CD4-positive, alpha-beta T cell treated with Interleukin-21 for 1 hour (primary cell): ENCODE data around the gene CNIH3.

Experiments
- DNase-seq: peaks from one replicate; pipeline ENCODE4 v3.0.0-alpha.2; 2020

Gene CNIH3

DNA sequence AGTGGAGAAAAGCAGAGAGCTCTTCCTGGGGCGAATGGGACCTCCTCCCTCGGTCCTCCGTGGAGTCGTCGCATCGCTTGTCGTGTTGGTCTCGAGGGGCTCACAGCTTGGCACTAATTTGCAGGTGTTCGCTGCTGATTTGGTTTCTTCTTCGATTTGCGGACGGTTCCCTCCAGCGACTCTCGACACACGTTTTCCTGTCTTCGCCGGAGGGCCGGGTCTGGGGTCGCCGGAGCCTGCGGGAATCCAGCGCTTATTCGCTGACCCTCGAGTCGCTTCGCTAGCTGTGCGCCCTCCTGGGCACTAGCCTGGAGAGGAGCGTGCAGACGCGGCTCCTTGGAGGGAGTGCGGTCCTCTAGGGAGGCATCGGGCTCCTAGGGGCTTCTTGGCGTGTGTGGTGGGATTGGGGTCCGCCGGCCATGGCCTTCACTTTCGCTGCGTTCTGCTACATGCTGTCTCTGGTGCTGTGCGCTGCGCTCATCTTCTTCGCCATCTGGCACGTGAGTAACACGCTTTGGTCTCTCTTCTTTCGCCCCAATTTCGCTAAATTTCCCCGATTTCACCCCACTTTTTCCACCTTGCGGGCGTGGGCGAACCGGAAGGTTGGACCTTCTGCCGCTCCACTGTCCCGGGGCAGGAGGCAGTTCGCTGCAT, 766 bp downstream of the CNIH3 start:
- no peak for DNase-seq

DNA sequence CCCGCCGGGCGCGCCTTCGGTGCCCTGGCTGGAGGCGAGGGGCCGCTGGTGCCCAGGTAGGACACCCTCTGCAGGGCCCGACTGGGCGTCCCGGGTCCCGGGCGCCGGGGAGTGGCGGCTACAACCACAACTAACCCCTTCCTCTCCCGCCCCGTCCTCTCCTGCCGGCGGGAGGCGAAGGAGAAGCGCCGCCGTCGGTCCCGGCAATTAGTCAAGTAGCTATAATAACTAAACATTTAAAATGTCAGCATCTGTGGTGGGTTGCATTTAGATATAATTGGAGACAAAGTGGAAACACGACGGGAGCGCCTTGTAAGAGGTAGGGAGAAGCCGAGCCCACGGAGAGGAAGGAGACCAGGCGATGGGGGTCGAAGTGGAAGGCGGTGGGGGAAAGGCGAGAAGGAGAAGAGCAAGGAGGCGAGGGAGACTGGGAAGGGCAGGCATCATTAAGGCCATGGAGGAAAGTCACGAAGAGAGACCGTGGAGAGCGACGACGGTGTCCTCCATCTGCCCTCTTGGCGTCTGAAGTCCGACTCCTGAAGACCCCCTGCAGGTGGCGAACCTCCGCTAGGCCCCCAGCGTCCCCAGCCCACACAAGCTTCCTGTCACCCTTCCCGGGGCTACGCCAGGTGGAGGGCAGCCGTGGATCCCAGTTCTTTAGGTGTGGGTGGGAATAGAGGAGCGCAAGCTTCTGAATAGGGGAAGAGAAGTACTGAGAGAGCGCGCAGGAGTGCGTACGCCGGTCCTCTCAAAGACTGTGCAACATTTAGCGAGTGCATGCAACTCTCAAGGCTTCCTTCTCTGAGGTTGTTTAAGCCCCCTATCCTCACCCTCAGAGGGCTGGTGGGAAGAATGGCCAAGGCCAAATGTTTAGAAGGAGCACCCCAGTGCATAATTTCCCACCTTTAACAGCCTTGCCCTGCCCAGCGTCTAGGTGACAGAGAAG, 1.6 kb downstream of the CNIH3 start:
- no peak for DNase-seq

DNA sequence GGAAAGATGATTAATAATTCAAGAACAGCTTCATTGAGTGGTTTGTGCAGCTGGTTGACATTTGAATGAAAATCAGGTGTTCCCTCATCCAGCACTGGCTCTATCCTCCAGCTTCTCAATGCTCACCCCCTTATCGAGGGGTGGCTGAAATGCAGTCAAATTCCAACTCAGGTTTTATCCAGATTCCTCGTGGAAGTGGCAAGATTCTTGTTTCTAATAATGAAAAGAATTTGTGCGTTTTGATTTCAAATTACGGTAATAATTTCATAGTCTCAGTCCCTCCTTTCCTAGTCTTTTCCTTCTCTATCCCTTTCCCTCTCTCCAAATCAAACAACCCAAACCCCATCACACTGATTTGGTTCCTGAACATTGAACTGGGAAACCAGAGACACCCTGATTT, 3.1 kb downstream of the CNIH3 start:
- no peak for DNase-seq

DNA sequence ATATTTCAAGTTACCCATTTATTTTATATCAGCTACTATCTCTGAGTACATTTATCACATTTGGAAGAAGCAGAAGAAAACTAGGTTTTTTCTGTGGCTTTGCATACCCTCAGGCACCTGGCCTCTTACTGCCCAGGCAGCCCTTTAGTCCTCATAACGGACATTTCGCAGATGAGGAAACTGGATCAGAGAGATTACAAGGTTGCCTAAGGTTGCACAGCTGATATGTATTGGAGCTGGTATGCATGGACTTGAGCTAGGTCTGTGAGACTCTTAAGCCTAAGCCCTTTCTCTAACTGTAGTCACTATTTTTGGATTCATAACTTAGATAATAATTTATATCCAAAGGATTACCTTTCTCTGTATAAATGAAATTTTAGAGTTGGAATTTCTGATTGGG, 4.0 kb downstream of the CNIH3 start:
- DNase-seq: no peak

DNA sequence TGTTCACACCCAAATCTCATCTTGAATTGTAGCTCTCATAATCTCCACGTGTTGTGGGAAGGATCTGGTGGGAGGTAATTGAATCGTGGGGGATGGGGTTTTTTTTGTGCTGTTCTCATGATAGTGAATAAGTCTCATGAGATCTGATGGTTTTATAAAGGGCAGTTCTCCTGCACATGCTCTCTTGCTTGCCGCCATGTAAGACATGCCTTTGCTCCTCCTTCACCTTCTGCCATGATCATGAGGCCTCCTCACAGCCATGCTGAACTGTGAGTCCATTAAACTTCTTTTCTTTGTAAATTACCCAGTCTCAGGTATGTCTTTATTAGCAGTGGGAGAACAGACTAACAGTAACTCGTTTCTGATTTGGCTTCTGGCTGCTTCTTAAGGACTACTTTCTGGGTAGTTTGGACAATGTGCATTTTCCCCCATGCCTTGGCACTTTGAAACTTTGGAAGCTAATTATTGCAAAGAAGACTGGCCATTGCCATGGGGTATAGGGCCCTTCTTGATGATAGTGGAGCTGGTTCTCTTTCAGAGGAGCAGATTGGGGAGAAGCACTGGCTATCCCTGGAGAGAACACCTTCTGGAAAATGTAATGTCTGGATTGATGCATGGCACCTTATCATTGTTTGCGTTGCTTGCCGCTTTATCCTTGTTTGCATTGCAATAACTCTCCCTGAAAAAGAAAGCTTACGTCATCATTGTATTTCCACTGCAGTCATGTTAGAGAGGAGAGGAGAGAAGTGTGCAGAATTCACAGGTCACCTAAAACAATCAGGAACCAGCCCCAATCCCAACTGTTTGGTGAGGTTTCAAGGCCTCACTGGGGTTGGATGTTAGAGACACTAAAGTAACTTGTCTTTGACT, 5.9 kb downstream of the CNIH3 start:
- no peak for DNase-seq

DNA sequence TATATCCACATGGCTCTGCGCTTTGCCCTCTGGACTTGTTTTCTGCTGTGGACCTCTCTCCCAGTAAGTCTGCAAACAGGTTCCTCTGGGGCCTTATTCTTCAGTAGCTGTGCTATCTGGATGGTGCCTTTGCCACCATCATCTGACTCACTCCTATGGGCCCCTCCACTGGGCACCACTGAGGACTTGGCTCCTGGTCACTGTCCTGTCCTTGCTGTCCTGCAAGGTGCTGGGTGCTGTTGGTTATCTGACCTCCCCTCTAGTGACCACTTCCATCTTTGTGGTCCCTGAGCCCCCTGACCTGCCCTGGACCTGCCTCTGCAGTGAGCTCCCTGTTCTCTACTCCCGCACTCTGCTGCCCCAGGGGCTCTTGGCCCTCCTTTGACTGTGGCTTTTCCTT, 6.7 kb downstream of the CNIH3 start:
- DNase-seq: no peak

DNA sequence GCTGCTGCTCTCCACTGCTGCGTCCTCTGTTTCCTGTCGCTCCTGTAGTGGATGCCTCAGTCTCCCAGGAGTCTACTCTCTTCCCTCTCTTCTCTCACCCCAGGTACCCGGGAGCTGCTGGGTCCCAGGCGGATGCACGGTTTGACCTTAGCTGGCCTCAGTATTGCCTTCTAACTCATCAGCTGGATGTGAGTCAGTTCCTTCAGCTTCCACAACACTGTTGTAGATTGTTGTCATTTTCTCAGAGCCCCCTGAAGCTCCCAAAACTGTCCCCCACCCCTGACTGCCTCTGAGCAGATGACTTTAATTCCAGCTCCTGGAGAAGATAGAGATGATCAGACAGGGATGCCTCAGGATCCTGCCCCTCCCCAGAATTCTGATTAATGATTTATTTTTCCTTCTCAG, 7.2 kb downstream of the CNIH3 start:
- no peak for DNase-seq

DNA sequence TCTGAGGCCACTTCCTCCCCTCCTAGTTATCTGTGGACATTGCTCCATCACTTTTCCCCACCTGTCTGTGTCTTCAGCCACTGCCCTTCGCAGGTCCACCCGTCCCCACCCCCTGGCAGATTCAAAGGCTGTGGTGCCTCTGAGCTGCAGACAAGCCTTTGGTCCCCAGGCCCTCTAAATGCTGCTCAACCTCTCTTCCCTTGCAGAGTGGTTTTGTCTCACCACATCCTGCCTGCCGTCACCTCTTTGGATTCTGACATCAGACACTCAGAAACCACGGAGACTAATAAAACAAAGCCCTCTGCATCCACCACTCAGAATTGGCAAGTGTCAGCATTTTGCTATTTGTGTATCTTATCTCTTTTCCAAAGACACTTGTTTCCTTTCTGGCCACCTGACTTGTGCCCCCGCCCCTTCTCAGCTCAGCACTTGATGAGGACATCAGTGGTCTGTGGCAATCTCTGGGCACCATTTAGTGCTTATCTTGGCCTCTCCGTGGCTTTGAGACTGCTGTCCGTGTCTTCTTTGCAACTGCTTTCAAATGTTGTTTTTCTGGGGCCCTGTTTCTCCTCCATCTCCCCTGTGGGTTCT, 7.7 kb downstream of the CNIH3 start:
- DNase-seq: peak; percentile 90

DNA sequence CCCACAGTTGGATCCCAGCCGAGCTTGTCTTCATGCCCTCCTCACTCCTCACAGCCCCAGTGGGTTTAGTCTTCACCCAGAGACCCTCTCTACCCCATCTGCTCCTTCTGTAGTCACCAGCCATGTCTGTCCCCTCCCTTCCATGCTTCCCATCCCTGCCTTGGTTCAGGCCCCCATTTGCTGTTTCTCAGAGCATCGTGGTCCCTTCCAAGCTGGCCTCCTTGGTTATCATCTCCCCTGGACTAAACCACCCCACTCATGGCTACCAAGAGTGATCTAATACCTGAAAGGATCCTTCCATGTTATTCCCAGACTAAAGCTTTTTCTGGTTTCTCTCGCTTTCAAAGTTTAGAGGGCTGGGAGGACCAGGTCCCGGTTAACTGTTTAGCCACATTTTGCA, 8.3 kb downstream of the CNIH3 start:
- no peak for DNase-seq

DNA sequence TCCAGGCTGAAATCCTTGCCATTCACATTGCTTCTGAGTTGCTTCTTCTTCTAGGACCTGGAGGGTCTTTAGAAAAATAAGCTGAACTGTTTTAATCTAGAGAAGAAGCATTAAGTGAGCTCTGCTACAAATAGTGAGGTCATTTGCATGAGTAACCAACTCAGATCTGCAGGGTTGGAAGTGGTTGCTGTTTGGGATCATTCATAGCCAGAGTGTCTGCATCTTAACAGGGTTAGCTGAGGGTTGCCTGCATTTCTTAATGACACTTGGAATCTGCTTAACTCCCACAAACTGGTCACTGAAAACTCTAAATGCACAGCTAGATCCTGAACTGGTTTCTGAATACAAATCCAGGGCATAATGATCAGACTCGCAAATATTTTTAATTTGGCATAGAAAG, 9.9 kb downstream of the CNIH3 start:
- no peak for DNase-seq

DNA sequence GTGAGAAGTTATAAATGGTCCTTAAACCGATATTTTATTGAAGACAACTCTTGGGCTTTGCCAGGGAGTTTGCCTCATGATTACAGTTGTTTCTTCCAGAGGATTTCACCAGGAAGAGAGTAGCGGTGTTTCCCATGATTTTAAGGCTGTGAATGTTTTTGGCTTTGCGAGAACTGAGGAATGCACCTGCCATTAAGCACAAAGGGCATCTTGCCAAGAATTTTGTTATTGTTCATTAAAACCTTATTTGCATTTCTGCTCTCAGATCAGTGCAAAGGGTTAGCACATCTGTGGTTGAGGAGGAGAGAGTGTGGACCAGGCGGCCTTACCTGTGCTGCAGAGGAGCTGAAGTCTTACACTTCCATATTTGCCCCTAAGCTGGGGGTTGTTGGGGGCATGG, 13.8 kb downstream of the CNIH3 start:
- DNase-seq: no peak

DNA sequence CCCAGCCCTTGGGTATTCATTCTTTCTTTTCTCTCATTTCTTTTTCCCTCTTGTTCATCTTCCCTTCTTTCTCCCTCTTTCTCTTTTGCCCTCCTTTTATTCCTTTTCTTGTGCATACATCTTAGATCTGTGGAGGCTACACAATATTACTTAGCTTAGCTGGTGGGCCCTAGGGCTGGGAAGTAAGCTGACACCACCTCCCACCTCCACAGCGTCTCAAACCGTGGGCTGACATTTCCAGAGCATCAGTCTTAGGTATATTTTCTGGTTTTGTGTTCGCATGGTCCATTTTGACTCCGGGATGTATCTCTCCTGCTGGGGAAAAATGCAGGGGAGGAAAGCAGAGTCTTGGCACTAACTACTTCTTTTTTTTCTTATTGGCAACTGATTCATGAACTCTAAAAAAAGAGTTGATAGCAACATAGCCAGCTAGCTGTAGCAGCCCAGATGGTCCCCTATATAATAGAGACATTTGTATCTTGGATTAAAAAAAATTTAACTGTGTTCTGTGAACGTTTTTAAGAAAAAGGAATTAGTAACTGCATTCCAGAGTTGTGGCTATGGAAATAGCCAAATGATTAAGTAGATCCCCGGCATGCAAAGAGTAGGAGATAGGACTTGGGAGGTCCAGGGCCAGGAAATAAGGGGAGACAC, 15.5 kb downstream of the CNIH3 start:
- no peak for DNase-seq

DNA sequence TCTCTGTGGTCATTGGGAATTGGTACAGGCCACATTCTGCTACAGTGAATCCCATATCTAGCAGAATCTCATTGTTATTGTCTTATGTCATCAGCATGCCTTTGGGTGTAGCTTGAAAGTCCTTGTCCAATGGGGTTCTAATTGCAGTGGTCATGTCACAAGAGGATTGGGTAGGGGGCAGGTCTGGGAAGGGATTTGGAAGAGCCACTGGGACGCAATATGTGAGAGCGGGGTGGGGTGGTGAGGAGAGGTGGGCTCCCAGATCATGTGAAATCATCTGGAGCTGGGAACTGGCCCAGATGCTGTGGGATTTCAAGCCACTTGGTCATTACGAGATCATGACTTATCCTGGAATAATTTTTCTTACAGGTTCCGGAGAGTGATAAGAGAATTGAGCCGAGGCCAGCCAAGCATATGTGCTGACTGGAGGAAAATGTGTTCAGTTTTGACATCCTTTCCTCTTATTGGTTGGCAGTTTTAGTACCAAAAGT, 16.3 kb downstream of the CNIH3 start:
- no peak for DNase-seq

DNA sequence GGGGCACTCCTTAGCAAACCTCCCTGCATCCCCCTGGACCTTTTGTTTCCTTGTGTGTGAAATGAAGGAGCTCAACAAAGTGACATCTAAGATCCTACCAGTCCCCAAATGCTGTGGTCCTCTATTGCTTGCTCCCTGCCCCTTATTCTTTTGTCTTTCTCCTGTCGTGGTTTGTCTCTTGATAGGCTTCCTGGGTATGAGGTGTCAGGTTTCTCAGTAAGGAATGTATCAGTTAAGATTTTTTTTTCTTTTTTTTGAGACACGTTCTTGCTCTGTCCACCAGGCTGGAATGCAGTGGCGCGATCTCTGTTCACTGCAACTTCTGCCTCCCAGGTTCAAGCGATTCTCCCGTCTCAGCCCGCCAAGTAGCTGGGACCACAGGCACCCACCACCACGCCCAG, 16.8 kb downstream of the CNIH3 start:
- no peak for DNase-seq

DNA sequence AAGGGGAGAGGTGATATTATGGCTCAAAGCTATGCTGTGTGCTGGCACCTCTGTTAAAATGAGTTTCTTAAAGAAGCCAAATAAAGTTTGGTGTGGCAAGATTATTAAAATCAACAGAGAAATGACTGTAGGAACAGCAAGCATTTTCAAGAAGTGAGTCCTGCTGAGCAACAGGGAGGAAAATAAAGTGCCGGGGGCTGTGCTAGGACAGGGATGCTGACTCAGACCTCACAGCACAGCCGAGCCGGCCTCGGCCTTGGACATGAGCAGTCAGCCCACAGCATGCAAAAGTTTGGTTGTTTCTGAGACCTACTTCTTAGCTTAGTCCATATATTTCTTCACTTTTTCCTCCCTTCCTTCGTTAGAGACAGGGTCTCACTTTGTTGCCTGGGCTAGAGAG, 19.2 kb downstream of the CNIH3 start:
- DNase-seq: no peak

DNA sequence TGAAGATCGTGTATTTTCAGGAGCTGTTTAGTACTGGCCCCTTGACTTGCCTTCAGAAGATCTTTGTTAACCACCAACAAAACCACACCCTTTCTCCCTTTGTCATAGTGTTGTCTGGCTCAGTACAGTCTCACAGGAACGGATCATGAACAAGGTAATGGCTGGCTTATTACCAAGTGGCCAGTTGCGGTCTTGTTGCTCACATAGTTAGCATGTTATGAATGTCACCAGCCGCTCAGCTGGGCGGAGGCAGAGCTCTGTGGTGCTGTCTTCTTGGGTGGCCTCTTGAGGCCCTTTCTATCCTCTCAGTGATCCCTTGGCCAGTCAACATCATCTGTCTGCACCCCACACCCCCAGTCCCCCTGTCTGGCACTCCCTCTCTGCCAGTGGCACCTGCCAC, 21.4 kb downstream of the CNIH3 start:
- DNase-seq: no peak

DNA sequence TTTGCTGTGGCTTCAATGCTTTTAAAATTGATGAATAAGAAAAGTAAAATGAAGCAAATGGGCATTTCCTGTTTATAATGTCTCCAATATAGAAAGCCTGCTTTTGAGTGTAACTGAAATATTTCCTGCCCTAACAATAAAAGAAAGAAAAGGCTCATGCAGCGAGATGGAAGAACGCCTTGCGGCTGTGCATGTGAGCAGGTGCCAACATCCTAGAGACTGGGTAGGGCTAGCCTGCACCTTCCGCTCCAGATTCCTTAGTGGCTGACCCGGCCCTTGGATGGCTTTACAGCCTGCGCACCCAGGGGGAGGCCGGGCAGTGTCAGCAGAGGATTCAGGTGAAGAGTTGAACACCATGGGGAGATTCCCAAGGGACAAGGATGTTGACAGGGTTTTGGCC, 21.8 kb downstream of the CNIH3 start:
- no peak for DNase-seq

DNA sequence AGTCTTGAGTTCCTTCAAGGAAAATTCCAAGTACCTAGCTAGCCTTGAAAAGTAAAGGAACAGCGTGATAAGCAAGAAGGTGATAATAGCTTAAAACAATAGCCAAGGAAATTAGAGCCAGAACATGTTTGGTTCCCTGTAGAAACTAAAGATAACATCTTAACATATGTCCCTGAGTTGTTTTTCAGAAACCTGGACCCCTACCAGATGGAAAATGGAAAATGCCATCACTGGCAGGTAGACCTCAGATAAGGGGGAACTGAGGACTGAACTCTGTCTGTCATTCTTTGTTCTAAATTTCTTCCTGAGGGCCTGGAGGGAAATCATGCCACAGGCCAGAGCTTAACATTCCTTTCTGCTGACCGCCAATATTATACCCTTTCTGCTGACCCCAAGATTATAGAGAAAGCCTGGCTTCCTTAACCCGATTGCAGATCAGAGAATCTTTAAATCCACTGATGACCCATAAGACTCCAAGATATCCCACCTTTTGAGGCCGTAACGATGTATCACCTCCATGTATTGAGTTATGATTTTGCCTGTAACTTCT, 23.4 kb downstream of the CNIH3 start:
- DNase-seq: no peak

DNA sequence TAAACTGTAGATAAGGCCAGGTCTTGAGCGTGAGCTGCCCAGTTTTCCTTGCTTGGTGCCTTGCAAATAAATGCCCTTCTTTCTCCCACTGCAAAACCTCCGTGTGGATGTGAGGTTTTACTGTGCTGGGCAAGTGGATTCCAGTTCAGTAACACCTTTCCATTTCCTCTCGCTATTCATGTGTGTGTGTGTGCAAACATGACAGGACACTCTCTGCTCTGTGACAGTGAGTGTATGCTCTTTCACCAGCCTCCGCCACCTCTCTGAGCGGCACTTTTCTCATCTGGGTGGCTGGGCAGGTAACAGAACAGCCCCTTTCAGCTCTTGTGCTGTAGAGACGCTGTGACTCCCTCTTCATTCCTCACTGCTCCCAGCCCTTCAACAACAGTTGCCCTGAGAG, 23.9 kb downstream of the CNIH3 start:
- no peak for DNase-seq

DNA sequence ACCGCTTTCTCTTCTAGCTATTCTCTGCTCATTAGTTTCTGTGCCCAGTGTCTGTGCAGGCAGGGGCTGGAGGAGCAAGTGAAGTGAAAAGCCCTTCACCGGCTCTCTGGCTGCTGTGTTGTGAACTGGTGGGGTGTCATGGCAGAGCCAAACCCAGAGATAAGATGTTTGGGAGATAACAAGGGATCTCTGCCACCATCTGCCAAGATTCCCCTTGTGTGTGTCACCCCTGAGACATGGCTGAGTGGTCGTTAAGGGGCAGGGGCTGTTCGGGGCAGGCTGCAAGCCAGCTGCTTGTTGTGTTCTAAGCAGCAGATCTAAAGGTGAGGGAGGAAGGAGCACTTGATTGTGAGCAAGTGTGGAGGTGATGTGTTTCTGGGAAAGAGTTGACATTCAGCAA, 24.5 kb downstream of the CNIH3 start:
- no peak for DNase-seq

DNA sequence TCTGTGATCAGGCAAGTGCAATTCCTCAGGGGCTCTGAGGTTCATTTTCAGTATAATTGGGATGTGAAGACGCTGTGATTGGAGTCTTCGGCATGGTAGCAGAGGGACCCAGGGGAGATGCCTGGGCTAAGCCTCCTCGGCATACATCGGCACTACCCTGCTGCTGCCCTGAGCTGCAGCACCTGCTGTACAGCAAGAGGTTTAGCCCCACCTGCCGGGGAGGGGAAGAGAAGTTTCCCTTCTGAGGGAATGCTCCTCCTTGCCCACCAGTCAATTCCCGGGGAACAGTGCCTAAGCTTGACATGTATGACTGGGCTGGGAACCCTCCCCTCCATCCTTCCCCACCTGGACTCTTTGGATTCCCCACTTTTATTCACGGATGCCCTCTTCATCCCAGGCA, 24.9 kb downstream of the CNIH3 start:
- no peak for DNase-seq

DNA sequence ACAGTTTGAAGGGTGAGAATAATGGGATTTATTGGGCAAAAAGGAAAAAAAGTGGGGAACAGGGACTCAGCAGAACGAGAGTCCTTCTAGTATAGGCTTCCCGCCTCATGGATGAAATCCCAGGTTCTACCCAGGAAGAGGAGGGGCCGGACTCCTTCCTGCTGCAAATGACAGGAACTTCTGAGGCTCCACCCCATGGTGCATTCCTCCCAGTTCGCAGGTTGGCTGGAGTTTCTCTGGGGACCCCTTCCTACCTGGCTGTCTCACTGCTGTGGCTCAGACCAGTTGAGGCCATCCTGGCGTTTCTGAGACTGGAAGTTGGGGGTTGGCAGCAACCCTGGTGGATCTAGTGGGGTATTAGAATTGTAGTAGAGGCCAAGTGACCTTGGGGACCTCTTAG, 27.5 kb downstream of the CNIH3 start:
- DNase-seq: no peak
